Endometrial microvascular endothelial cells (primary cell): ENCODE data around the gene CCDC169. TPM values are rescaled to one million over a fixed set of nuclear protein-coding genes. Genes with fewer than 3 reads are reported as not detected.
"Not testable (repeated sequence)": the region's sequence is repeated elsewhere in the genome, so short reads cannot be mapped to it uniquely, and the experiment has no call there.

ENCODE experiments used
- in situ Hi-C: cut with HindIII; loops from 2 replicates; pipeline ENCODE4 v1.10.0; 2017; ENCODE audit warnings: low sequenced_read_pairs, low pct_unique_long_range_greater_than_20kb; ENCODE audit errors: inconsistent ontology term
- total RNA-seq: library from RNA; depleted of rRNA; stranded (reverse); fragments of >200 nt; gene quantifications from one replicate; pipeline ENCODE4 v1.2.3, GENCODE V29; 2015; ENCODE audit errors: inconsistent ontology term

The CCDC169 gene
- total RNA-seq = 2.9 TPM

DNA sequence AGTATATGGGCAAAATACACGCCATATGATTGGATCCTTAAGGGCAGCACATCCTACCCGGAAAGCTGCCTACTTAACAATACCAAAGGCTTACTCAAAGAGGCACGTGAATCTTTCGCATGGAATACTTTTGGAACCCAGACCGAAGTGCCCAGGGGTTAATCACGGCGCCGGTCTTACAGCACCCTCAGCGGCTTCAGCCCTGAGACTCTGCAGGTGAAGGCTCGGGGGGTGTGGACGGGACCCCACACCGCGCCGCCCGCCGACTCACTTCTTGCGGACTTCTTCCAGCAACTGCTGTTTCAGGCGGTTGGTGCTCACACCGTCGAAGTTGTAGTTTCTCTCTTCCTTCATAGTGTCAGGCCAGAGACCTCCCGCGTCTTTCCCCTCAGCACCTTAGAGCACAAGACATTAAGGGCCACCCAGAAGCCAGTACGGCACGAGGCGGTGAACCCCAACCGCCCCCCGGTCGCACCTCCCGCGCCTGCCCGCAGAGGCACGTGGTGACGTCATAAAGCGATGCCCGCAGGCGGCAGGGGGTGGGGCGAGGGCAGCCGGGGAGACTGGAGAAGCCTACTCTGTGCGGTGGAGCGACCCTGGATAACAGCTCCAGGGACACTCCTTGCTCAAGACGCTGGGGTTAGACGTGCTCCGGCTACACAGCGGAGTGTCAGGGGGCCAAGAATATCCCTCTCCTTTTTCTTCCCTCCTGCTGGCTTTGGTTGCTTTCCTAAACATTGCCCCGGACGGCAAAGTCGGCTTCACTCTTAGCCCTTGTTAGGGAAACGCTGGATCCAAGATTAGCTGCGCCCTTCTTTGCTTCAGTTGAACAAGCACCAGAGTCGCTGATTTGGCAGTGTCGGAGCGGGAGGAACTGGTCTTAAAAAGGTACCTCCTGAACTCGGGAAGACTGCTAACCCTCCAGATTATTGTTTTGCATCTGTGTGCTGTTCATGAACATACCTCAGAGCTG, at the start of gene CCDC169:
Gene CCDC169 (minus strand): TSS at position 449 of the 973 bp plus-strand sequence. CDS start 95 bp downstream, at position 354.
- in situ Hi-C loops = no loop called here

- in situ Hi-C loops = no loop called here
Measured at GRCh38 chr13:36346222-36347083, 48.8 kb upstream of the CCDC169 start, which contains the start of gene SPART. TSS of gene SPART (minus strand) at chr13:36346394. CDS start at chr13:36335830, 10,564 bp downstream.

- in situ Hi-C loops = no loop called here
Measured at GRCh38 chr13:36345438-36346221, 48.0 kb upstream of the CCDC169 start.

- in situ Hi-C loops = no loop called here
Measured at GRCh38 chr13:36344886-36345437, 47.3 kb upstream of the CCDC169 start.

GRCh38 chr13:36344173-36344572, 46.6 kb upstream of the CCDC169 start:
- in situ Hi-C loops = no loop called here

- in situ Hi-C loops = no loop called here
Measured at GRCh38 chr13:36343766-36344165, 46.2 kb upstream of the CCDC169 start.

DNA sequence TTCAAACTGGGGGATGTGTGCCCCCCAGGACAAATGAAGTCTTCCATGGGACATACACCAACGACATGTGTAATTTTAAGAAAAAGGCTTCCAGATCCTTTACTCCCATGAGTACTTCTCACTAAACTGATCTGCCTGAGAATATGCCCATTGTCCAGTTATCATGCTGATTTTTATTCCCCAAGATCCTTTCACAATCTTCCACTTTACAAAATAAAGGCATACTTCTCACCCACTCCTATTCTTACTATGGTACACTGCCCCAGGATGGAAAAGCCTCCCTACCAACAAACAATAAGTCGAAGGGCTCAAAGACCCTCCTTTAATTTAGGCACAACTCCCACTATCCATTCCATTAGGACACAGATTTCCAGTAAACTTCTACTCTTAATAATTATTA, 45.1 kb upstream of the CCDC169 start:
- in situ Hi-C loops = no loop called here

- in situ Hi-C loops = no loop called here
Measured at GRCh38 chr13:36341718-36342117, 44.1 kb upstream of the CCDC169 start.

DNA sequence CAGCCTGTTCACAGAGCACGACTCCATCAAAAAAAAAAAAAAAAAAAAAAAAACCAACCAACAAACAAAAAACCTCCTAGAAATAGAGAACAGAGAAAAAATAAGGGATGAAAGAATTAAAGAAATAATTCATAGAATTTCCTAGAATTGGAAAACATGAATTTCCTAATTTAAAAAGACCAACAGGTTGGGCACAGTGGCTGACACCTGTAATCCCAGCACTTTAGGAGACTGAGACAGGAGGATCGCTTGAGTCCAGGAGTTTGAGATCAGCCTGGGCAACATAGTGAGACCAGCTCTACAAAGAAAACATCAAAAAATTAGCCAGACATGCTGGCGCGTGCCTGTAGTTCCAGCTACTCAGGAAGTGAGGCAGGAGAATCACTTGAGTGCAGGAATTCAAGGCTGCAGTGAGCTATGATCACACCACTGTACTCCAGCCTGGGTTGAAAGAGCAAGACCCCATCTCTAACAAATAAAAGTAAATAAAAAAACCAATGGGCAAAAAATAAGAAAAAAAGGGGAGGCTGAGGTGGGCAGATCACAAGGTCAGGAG, 42.1 kb upstream of the CCDC169 start:
- in situ Hi-C loops = no loop called here

- in situ Hi-C loops = no loop called here
Measured at GRCh38 chr13:36337938-36338641, 40.5 kb upstream of the CCDC169 start.

- in situ Hi-C loops = no loop called here
Measured at GRCh38 chr13:36332986-36333385, 35.4 kb upstream of the CCDC169 start.

DNA sequence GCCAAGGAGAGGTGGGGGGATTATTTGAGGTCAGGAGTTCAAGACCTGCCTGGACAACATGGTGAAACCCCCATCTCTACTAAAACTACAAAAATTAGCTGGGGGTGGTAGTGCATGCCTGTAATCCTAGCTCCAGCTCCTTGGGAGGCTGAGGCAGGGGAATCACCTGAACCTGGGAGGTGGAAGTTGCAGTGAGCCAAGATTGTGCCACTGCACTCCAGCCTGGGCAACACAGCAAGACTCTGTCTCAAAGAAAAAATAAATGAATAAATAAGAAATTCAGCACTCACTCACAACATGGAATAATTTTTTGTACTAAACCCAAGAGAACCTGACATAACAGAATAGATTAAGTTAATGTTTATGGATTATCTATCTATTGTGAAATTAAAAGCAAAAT, 34.6 kb upstream of the CCDC169 start:
- in situ Hi-C loops = not testable (repeated sequence)

- in situ Hi-C loops = no loop called here
Measured at GRCh38 chr13:36331280-36331679, 33.7 kb upstream of the CCDC169 start.

DNA sequence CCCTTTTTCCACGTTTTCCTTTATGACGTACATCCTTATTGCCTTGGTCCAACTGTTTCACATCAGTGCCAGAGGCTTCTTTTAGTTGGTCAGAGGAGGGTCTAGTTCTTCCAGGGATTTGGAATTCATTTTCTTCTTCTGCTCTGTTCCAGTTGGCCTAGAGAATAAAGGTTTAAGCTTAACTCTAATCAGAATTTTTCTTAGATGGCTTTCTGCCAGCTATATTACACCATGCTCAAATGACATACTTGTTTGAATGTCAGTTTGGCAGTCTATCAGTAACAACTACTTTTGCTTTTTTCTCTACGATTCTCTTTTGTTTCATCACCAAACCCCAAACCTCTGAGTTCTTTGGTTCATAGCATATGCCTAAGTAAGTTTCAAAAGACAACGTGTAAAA, 31.7 kb upstream of the CCDC169 start:
- in situ Hi-C loops = no loop called here

- in situ Hi-C loops = no loop called here
Measured at GRCh38 chr13:36328821-36329220, 31.2 kb upstream of the CCDC169 start.

DNA sequence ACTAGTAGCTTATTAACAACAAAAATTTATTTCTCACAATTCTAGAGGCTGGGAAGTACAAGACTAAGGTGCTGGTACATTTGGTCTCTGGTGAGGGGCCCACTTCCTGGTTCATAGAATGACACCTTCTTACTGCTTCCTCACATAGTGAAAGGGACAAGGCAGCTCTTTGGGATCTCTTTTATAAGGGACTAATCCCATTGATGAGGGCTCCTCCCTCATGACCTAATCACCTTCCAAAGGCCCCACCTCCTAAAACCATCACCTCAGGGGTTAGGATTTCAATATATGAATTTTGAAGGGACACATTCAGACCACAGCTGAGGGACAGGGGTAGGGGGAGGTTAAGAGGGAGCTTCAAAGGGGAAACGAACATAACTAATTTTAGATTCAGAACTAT, 28.3 kb upstream of the CCDC169 start:
- in situ Hi-C loops = no loop called here

DNA sequence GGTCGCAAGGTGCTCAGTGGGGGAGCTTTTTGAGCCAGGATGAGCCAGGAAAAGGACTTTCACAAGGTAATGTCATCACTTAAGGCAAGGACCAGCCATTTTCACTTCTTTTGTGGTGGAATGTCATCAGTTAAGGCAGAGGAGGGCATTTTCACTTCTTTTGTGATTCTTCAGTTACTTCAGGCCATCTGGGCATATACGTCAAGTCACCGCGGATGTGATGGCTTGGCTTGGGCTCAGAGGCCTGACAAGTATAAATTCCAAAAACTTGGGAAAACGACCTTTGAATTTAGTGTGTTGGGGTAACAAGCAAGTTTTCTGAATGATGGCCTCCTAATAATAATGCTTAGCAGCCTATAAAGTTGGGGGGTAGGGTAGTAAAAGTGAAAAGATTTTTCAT, 27.3 kb upstream of the CCDC169 start:
- in situ Hi-C loops = not testable (repeated sequence)
